CD14-positive monocyte (primary cell): Measurements from ENCODE around the gene TM4SF18. TPM values are rescaled to one million over a fixed set of nuclear protein-coding genes. Genes with fewer than 3 reads are reported as not detected.

Source experiments
- DNase-seq, 3 donors: peaks; one replicate each; pipeline ENCODE4 v3.0.0-alpha.2; 2011 to 2022
- H2AFZ ChIP-seq: 2 replicates; pipeline ENCODE4 v1.6.0; 2012; ENCODE audit warnings: mild to moderate bottlenecking, low read depth, low read length, inconsistent platforms; ENCODE audit not compliant: insufficient read depth, poor library complexity, severe bottlenecking
- H3K27ac ChIP-seq, 2 donors: 1 replicate in 1 of 2; 2 replicates in 1 of 2; pipeline ENCODE4 v1.5.1; 2012 to 2013; ENCODE audit warnings: low read length in 2 of 2, control low read depth in 1 of 2, inconsistent platforms in 1 of 2, low read depth in 1 of 2, mild to moderate bottlenecking in 1 of 2
- H3K27me3 ChIP-seq, 2 donors: one replicate each; pipeline versions ENCODE4 v1.6.0 to v1.6.1; 2011 to 2013; ENCODE audit warnings: low read length in 2 of 2; ENCODE audit not compliant: control insufficient read depth in 2 of 2, insufficient read depth in 2 of 2
- H3K36me3 ChIP-seq, 2 donors: replicated peaks in 1 of 2; 1 replicate in 1 of 2; 2 replicates in 1 of 2; pipeline versions ENCODE4 v1.5.1 to v1.6.1; 2012 to 2013; ENCODE audit warnings: low read length in 2 of 2, control low read depth in 1 of 2, inconsistent platforms in 1 of 2, mild to moderate bottlenecking in 1 of 2; ENCODE audit not compliant: insufficient read depth in 2 of 2, control insufficient read depth in 1 of 2
- H3K4me1 ChIP-seq, 2 donors: 1 replicate in 1 of 2; 2 replicates in 1 of 2; pipeline versions ENCODE4 v1.5.1 to v1.6.1; 2012 to 2013; ENCODE audit warnings: low read length in 2 of 2, control low read depth in 1 of 2, inconsistent platforms in 1 of 2, mild to moderate bottlenecking in 1 of 2, moderate library complexity in 1 of 2; ENCODE audit not compliant: insufficient read depth in 2 of 2, control insufficient read depth in 1 of 2
- H3K4me2 ChIP-seq: replicated peaks from 2 replicates; pipeline ENCODE3; 2012; ENCODE audit warnings: low read length, moderate library complexity, mild to moderate bottlenecking; ENCODE audit not compliant: poor library complexity, severe bottlenecking; ENCODE audit errors: extremely low read depth
- H3K4me3 ChIP-seq, 3 experiments: fragments of 200-600 bp in 1 of 3; sonication (generic) in 1 of 3; replicated peaks in 1 of 3; 1 replicate in 2 of 3; 2 replicates in 1 of 3; pipeline ENCODE4 v1.5.1; 2011 to 2013; ENCODE audit warnings: low read length in 3 of 3, mild to moderate bottlenecking in 3 of 3, control low read depth in 2 of 3, low read depth in 2 of 3, inconsistent platforms in 1 of 3, moderate library complexity in 1 of 3
- H3K79me2 ChIP-seq: 2 replicates; pipeline ENCODE4 v1.6.0; 2012; ENCODE audit warnings: mild to moderate bottlenecking, control low read depth, inconsistent platforms, low read length, moderate library complexity; ENCODE audit not compliant: insufficient read depth
- H3K9ac ChIP-seq: 2 replicates; pipeline ENCODE4 v1.6.0; 2017; ENCODE audit warnings: low read length, mild to moderate bottlenecking; ENCODE audit not compliant: insufficient read depth, poor library complexity, severe bottlenecking
- H3K9me3 ChIP-seq, 2 donors: replicated peaks in 1 of 2; 1 replicate in 1 of 2; 2 replicates in 1 of 2; pipeline versions ENCODE4 v1.5.1 to v1.6.1; 2012 to 2013; ENCODE audit warnings: low read length in 2 of 2, control low read depth in 1 of 2; ENCODE audit not compliant: control insufficient read depth in 1 of 2, insufficient read depth in 1 of 2
- H4K20me1 ChIP-seq: 2 replicates; pipeline ENCODE4 v1.6.0; 2012; ENCODE audit warnings: mild to moderate bottlenecking, low read length, control low read depth, moderate library complexity; ENCODE audit not compliant: insufficient read depth
- H3K27ac Mint-ChIP-seq, 7 donors: one replicate each; pipeline ENCODE4 v1.8.0; 2020; ENCODE audit warnings: mild to moderate bottlenecking in 7 of 7, mixed read lengths in 7 of 7, moderate library complexity in 6 of 7, inconsistent platforms in 2 of 7
- H3K27me3 Mint-ChIP-seq, 3 donors: one replicate each; pipeline ENCODE4 v1.8.0; 2021 to 2022; ENCODE audit warnings: low read depth in 3 of 3, mild to moderate bottlenecking in 3 of 3, mixed read lengths in 3 of 3, moderate library complexity in 3 of 3, inconsistent platforms in 1 of 3
- H3K36me3 Mint-ChIP-seq, 2 donors: one replicate each; pipeline ENCODE4 v1.8.0; 2020; ENCODE audit warnings: mixed read lengths in 2 of 2, inconsistent platforms in 1 of 2, mild to moderate bottlenecking in 1 of 2
- H3K4me1 Mint-ChIP-seq: one replicate; pipeline ENCODE4 v1.8.0; 2020; ENCODE audit warnings: mild to moderate bottlenecking, mixed read lengths
- H3K4me3 Mint-ChIP-seq, 2 donors: one replicate each; pipeline ENCODE4 v1.8.0; 2020; ENCODE audit warnings: mild to moderate bottlenecking in 2 of 2, mixed read lengths in 2 of 2, moderate library complexity in 1 of 2
- H3K9me3 Mint-ChIP-seq, 7 donors: one replicate each; pipeline ENCODE4 v1.8.0; 2020 to 2022; ENCODE audit warnings: mixed read lengths in 7 of 7, mild to moderate bottlenecking in 6 of 7, moderate library complexity in 6 of 7, inconsistent platforms in 2 of 7
- WGBS: methylation state at CpG from one replicate; pipeline ENCODE4 v1.1.5; 2013; ENCODE audit warnings: missing lambda C conversion rate; ENCODE audit not compliant: insufficient coverage; 5-methylcytosine and 5-hydroxymethylcytosine counted together
- intact Hi-C, 2 donors: fragments of 100-400 bp; cut with micrococcal nuclease; formaldehyde crosslinking; loops; one replicate each; pipeline versions ENCODE4 v1.15.0 to v1.15.1; 2023
- polyA plus RNA-seq, 3 donors: library from polyadenylated mRNA; depleted of rRNA in 1 of 3; unstranded in 2 of 3; stranded (reverse) in 1 of 3; fragments of 300-500 nt in 2 of 3; fragments of >200 nt in 1 of 3; fragmentation: Illumina TruSeq in 2 of 3; gene quantifications; 1 replicate in 2 of 3; 2 replicates in 1 of 3; pipeline ENCODE4 v1.2.3, GENCODE V29; 2012 to 2021
- TF ChIP-seq, protein P1 (sequence below): fragments of 200-600 bp; IDR thresholded peaks from one replicate; pipeline ENCODE4 v1.8.0; 2022; ENCODE audit warnings: antibody characterized with exemption, mild to moderate bottlenecking

The TM4SF18 gene
- polyA plus RNA-seq, 3 donors: not detected

DNA sequence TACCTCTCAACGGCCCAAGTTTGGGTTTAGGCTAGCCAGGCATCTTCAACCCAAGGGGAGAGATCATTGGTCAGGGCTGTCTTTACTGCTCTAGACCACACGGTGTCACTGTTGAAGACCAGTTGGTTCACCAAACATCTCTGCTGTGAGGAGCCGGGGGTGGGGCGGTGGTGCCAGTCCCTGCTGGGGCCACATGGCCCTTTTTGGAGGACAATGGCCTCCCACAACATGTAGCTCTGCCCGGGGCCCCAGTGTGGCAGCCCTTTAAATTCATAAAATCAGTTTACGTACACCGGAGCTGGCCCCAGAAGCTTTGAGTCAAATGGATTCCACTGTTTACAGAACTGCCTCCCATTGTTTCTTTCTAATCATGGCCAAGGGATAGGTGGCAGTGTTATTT lies 19.1 kb upstream of the TM4SF18 start:
- H3K79me2 ChIP-seq: no peaks in the 10 kb centered on the region
- Mint-ChIP-seq H3K36me3 (no peaks in the 10 kb centered on the region), H3K27ac (no peak overlapping the region), H3K9me3 (peaks cover 0 to 2% (median 0%) of the 10 kb centered on the region in 7 donors), H3K4me3 (no peak overlapping the region), H3K27me3 (peaks cover 0 to 3% (median 3%) of the 10 kb centered on the region in 3 donors), H3K4me1 (peaks cover 2% of the 10 kb centered on the region)
- no peaks in the 10 kb centered on the region for H3K4me1 ChIP-seq
- TF ChIP-seq, protein P1, sequence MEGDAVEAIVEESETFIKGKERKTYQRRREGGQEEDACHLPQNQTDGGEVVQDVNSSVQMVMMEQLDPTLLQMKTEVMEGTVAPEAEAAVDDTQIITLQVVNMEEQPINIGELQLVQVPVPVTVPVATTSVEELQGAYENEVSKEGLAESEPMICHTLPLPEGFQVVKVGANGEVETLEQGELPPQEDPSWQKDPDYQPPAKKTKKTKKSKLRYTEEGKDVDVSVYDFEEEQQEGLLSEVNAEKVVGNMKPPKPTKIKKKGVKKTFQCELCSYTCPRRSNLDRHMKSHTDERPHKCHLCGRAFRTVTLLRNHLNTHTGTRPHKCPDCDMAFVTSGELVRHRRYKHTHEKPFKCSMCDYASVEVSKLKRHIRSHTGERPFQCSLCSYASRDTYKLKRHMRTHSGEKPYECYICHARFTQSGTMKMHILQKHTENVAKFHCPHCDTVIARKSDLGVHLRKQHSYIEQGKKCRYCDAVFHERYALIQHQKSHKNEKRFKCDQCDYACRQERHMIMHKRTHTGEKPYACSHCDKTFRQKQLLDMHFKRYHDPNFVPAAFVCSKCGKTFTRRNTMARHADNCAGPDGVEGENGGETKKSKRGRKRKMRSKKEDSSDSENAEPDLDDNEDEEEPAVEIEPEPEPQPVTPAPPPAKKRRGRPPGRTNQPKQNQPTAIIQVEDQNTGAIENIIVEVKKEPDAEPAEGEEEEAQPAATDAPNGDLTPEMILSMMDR: peak; percentile 84
- H3K9me3 ChIP-seq: no peaks in the 10 kb centered on the region
- peak; percentile 36 to 69 (median 68) for DNase-seq
- H3K4me3 ChIP-seq: no peak overlapping the region
- no peak overlapping the region for H3K27ac ChIP-seq
- H3K9ac ChIP-seq: no peak overlapping the region
- WGBS: 53% methylated on average over 5 of the region's 7 CpGs
- no peaks in the 10 kb centered on the region for H4K20me1 ChIP-seq
- intact Hi-C loops: loop anchor here in 1 of 2 donors (5.0 kb wide), 1 partner anchor 130 kb away; no protein-coding TSS in a partner anchor
- no peak overlapping the region for H3K4me2 ChIP-seq
- H3K36me3 ChIP-seq: no peaks in the 10 kb centered on the region
- H2AFZ ChIP-seq: no peak overlapping the region
- H3K27me3 ChIP-seq: no peaks in the 10 kb centered on the region

DNA sequence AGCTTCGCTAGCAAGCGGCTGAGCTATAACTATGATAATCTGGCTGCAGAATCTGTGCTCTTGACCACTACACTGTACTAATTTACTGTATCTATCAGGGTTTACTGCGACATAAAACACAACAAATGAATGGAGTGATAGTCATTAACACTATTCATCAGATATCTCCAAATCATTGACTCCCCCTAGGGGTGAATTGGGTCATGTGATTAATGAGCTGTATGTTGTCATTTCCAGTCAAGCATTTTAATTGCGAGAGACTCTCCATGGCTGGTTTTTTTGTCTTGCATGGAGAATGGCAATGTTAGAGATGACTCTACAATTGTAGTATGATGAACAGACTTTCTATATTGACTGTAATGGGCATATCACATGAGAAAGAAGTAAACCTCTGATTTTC lies 10.5 kb upstream of the TM4SF18 start:
- H3K27ac ChIP-seq: no peak overlapping the region
- no peak overlapping the region for H3K4me3 Mint-ChIP-seq
- H3K9me3 Mint-ChIP-seq: peaks cover 0 to 2% (median 0%) of the 10 kb centered on the region in 7 donors
- no peaks in the 10 kb centered on the region for H3K36me3 ChIP-seq
- no peak overlapping the region for H3K9ac ChIP-seq
- no peak overlapping the region for H3K4me2 ChIP-seq
- intact Hi-C loops: loop anchor here in 1 of 2 donors (5.0 kb wide), 1 partner anchor 67 kb away; no protein-coding TSS in a partner anchor
- peaks cover 32% of the 10 kb centered on the region for H3K4me1 Mint-ChIP-seq
- H3K79me2 ChIP-seq: no peaks in the 10 kb centered on the region
- TF ChIP-seq, protein P1: no peak
- no peak overlapping the region for H3K27ac Mint-ChIP-seq
- H3K36me3 Mint-ChIP-seq: no peaks in the 10 kb centered on the region
- no peak overlapping the region for H2AFZ ChIP-seq
- peaks cover 27 to 35% of the 10 kb centered on the region in 2 donors for H3K4me1 ChIP-seq
- H3K27me3 ChIP-seq: no peaks in the 10 kb centered on the region
- no peak overlapping the region for H3K4me3 ChIP-seq
- no peaks in the 10 kb centered on the region for H3K9me3 ChIP-seq
- H3K27me3 Mint-ChIP-seq: peaks cover 0 to 3% (median 0%) of the 10 kb centered on the region in 3 donors
- no peak for DNase-seq
- WGBS: 100% methylated on average over 2 of the region's 4 CpGs
- H4K20me1 ChIP-seq: no peaks in the 10 kb centered on the region
